ENCODE results near the gene UVRAG.

DNA sequence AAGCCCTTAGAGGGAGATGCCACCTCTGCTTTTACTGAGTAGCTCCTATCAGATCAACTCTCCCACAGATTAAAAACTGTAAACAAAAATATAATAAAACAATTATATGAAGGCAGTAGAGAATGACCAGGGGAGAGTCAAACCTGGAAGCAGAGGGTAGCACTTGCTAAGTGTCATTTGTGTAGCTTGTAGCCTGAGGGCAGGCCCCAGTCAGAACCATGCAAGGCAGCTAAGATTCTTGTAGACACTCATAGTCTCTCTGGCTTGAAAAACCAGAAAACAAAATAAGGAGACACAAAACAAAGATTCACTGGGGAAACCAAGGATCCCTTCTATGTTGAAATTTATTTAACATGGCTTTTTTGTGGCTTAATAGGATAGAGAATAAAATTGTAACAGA, 280.9 kb downstream of the UVRAG start:
- TF ChIP-seq, protein P1, sequence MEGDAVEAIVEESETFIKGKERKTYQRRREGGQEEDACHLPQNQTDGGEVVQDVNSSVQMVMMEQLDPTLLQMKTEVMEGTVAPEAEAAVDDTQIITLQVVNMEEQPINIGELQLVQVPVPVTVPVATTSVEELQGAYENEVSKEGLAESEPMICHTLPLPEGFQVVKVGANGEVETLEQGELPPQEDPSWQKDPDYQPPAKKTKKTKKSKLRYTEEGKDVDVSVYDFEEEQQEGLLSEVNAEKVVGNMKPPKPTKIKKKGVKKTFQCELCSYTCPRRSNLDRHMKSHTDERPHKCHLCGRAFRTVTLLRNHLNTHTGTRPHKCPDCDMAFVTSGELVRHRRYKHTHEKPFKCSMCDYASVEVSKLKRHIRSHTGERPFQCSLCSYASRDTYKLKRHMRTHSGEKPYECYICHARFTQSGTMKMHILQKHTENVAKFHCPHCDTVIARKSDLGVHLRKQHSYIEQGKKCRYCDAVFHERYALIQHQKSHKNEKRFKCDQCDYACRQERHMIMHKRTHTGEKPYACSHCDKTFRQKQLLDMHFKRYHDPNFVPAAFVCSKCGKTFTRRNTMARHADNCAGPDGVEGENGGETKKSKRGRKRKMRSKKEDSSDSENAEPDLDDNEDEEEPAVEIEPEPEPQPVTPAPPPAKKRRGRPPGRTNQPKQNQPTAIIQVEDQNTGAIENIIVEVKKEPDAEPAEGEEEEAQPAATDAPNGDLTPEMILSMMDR (IDR thresholded peaks at IDR 0.05; ENCODE audit: insufficient read depth, low read length, poor library complexity, severe bottlenecking), result no peak
- no peak for TF ChIP-seq EZH2phosphoT487 (conservative IDR thresholded peaks at IDR 0.05; ENCODE audit: low read length)
